Small intestine (tissue), 7 donors: ENCODE measurements around the gene COG6. TPM values are rescaled to one million over a fixed set of nuclear protein-coding genes. Genes with fewer than 3 reads are reported as not detected.

ENCODE experiments used
- DNase-seq, 2 donors: peaks; one replicate each; pipeline versions ENCODE4 v3.0.0 to v3.0.0-alpha.2; 2013
- FAIRE-seq: peaks from 2 replicates; lab custom pipeline; 2012; peaks lifted over from hg19 to GRCh38; lab: Jason Lieb, UNC
- H3K27ac ChIP-seq, 3 donors: one replicate each; pipeline ENCODE4 v1.5.1; 2013; ENCODE audit warnings: low read length in 2 of 3, mild to moderate bottlenecking in 2 of 3, control low read depth in 1 of 3, inconsistent platforms in 1 of 3, low read depth in 1 of 3, moderate library complexity in 1 of 3
- H3K27me3 ChIP-seq, 3 donors: one replicate each; pipeline ENCODE4 v1.6.1; 2013; ENCODE audit warnings: low read length in 3 of 3, inconsistent platforms in 1 of 3; ENCODE audit not compliant: control insufficient read depth in 3 of 3, insufficient read depth in 3 of 3
- H3K36me3 ChIP-seq, 3 donors: one replicate each; pipeline ENCODE4 v1.6.1; 2013; ENCODE audit warnings: low read length in 3 of 3, inconsistent platforms in 1 of 3, low read depth in 1 of 3, mild to moderate bottlenecking in 1 of 3, moderate library complexity in 1 of 3; ENCODE audit not compliant: control insufficient read depth in 3 of 3, insufficient read depth in 2 of 3
- H3K4me1 ChIP-seq, 3 donors: one replicate each; pipeline ENCODE4 v1.6.1; 2013; ENCODE audit warnings: low read length in 2 of 3, inconsistent platforms in 1 of 3, low read depth in 1 of 3, mild to moderate bottlenecking in 1 of 3, moderate library complexity in 1 of 3; ENCODE audit not compliant: control insufficient read depth in 3 of 3, insufficient read depth in 2 of 3
- H3K4me3 ChIP-seq, 3 donors: one replicate each; pipeline ENCODE4 v1.5.1; 2013; ENCODE audit warnings: low read length in 3 of 3, control low read depth in 1 of 3, inconsistent platforms in 1 of 3, low read depth in 1 of 3, mild to moderate bottlenecking in 1 of 3, moderate library complexity in 1 of 3
- H3K9me3 ChIP-seq, 2 donors: one replicate each; pipeline ENCODE4 v1.6.1; 2013; ENCODE audit warnings: low read depth in 1 of 2, low read length in 1 of 2; ENCODE audit not compliant: control insufficient read depth in 2 of 2, insufficient read depth in 1 of 2
- whole genome bisulfite sequencing, 3 donors: extraction: QIAGEN DNeasy Blood & Tissue Kit; methylation state at CpG; one replicate each; pipeline ENCODE4 v1.1.7; 2013; 5-methylcytosine and 5-hydroxymethylcytosine counted together
- polyA plus RNA-seq, 4 donors: library from polyadenylated mRNA; stranded (reverse) in 3 of 4; unstranded in 1 of 4; fragments of 200-250 nt in 3 of 4; fragments of 120-200 nt in 1 of 4; gene quantifications; one replicate each; pipeline versions ENCODE4 v1.2.1 to v1.2.3, GENCODE V29; 2013
- donor health status: healthy with polysubstance abuse.
- donor health status: control.
- donor health status: control.
- donor health status: Bipolar disorder and iron deficiency.
- donor health status: healthy.

COG6 gene
- polyA plus RNA-seq, 4 donors, result 9.5 to 28.4 (median 10.1) TPM

DNA sequence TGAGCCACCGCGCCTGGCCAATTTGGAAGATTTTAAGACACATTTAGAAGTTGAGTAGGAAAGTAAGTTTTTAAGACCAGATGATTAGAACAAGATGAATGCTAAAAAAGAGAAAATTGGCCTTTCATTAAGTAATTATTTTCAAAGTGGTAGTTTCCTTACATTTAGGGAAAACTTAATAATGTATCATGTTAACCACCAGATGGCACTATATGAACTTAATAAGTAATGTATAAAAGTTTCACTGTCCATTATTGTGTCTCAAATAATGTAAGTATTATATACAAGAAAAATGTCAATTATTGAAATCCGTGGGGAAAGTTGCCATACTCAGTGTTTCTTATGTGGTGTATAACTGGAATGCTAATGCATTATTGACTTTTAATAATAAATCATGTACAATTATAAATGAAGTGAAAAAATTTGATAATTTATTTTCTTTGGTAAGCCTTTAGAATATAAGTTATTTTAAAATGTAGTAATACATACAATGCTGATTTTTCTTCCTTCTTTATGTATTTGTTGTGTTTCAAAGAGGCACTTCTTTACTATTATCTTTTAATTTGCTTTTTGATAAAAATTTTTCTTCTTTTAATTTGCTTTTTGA, 29.2 kb downstream of the COG6 start:
- no peaks in the 10 kb centered on the region for H3K27me3 ChIP-seq
- 69 to 72% (median 71%) methylated on average over 3 of the region's 3 CpGs for WGBS, 3 donors
- peak; percentile 18 to 23 for DNase-seq
- H3K9me3 ChIP-seq, result no peaks in the 10 kb centered on the region
- no peak overlapping the region for H3K4me3 ChIP-seq
- peaks cover 2 to 8% (median 3%) of the 10 kb centered on the region in 3 donors for H3K36me3 ChIP-seq
- FAIRE-seq, result peak; percentile 47
- no peak overlapping the region for H3K27ac ChIP-seq
- H3K4me1 ChIP-seq, result no peaks in the 10 kb centered on the region

DNA sequence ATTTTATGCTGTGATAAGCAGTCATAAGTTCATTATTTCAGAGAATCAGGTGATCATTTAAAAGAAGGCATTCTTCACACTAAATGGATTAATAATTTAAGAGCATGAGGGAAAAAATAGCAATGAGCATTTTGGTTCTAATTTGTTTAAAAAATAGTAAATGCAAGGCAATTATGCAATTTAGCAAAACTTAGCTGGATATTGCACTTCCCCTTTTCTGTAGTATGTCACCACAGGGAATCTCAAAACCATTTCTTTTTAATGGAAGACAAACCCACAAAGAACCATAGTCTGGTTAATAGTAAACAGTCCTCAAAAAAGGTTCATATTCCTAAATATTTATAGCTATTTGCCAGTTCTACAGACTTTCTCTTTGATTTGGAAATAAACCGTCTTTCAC, 30.2 kb downstream of the COG6 start:
- H3K27me3 ChIP-seq, result no peaks in the 10 kb centered on the region
- DNase-seq, result no peak
- no peak overlapping the region for H3K4me3 ChIP-seq
- no peak overlapping the region for H3K27ac ChIP-seq
- 93 to 96% (median 96%) methylated on average over 1 of the region's 1 CpG for WGBS, 3 donors
- no peaks in the 10 kb centered on the region for H3K4me1 ChIP-seq
- no peaks in the 10 kb centered on the region for H3K9me3 ChIP-seq
- peaks cover 2 to 6% (median 3%) of the 10 kb centered on the region in 3 donors for H3K36me3 ChIP-seq
- FAIRE-seq, result no peak

DNA sequence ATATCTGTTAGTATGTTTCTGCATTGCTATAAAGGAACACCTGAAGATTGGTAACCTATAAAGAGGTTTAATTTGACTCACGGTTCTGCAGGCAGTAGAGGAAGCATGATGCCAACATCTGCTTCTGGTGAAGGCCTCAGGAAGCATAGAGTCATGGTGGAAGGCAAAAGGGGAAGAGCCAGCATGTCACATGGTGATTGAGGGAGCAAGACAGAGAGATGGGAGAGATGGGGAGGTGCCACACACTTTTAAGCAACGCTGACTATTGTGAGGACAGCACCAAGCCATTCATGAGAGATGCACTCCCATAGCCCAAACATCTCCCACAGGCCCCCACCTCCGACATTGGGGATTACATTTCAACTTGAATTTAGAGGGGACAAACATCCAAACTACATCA, 32.8 kb downstream of the COG6 start:
- peak overlapping the region in 1 of 3 donors; percentile 12 for H3K27ac ChIP-seq
- H3K36me3 ChIP-seq, result peaks cover 0 to 6% (median 0%) of the 10 kb centered on the region in 3 donors
- no peaks in the 10 kb centered on the region for H3K4me1 ChIP-seq
- H3K9me3 ChIP-seq, result no peaks in the 10 kb centered on the region
- no peak overlapping the region for H3K4me3 ChIP-seq
- 72 to 83% (median 73%) methylated on average over 3 of the region's 3 CpGs for WGBS, 3 donors
- DNase-seq, result no peak
- no peak for FAIRE-seq
- no peaks in the 10 kb centered on the region for H3K27me3 ChIP-seq

- peak in 1 of 2 donors; percentile 9 for DNase-seq
- no peak for FAIRE-seq
These were observed 33.4 kb downstream of the COG6 start for GRCh38 chr13:39688699-39689405.

DNA sequence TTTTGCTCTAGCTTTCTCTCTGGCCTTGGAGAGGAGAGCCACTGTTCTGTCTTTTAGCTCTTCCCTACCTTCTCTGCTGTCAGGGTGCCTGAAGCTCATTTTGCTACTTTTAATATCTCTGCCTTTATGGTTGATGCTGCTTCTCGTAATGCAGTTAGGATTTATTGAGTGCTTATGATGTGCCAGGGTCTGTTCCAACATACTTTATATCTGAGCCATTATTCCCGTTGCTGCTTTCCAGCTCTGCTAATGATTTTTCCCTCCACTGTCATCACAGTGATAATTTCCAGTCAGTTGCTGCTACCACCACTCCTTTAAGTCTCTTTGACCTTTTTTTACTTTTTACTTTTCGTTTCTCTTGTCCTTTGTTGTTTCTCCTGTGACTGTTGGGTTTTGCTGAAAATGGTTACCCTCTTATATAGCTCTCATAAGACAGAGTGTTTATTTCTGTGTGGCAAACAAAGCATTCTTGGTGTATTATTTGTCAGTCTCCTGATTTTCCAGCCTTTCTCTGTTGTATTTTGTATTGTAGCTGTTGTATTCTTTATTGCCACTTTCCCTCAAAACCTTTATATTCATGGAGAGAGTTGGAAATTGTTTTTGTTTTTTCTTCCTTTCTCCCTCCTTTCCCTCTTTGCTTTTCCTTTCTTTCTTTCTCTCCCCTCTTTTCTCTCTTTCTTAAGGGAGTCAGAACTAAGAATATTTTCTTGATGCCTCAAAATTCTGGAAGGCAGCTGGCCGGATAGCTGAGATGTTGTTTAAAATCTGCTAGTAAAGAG, 37.4 kb downstream of the COG6 start:
- no peak overlapping the region for H3K27ac ChIP-seq
- no peak for FAIRE-seq
- no peak for DNase-seq
- H3K36me3 ChIP-seq, result no peaks in the 10 kb centered on the region
- no peaks in the 10 kb centered on the region for H3K9me3 ChIP-seq
- 69 to 89% (median 82%) methylated on average over 4 of the region's 4 CpGs for WGBS, 3 donors
- no peak overlapping the region for H3K4me3 ChIP-seq
- no peaks in the 10 kb centered on the region for H3K27me3 ChIP-seq
- H3K4me1 ChIP-seq, result no peaks in the 10 kb centered on the region

More at GRCh38 chr13:39688699-39689405, 33.4 kb downstream of the COG6 start:
- WGBS, 3 donors, result 43 to 54% (median 53%) methylated on average over 1 of the region's 1 CpG
- Histone ChIP-seq H3K27ac (no peak overlapping the region), H3K4me1 (no peaks in the 10 kb centered on the region), H3K27me3 (no peaks in the 10 kb centered on the region), H3K4me3 (no peak overlapping the region), H3K9me3 (no peaks in the 10 kb centered on the region), H3K36me3 (peaks cover 0 to 6% (median 0%) of the 10 kb centered on the region in 3 donors)

GRCh38 chr13:39699274-39699673, 43.8 kb downstream of the COG6 start:
- DNase-seq (no peak), FAIRE-seq (peak; percentile 93)
- H3K36me3 ChIP-seq, result peaks cover 0 to 4% (median 0%) of the 10 kb centered on the region in 3 donors
- no peaks in the 10 kb centered on the region for H3K9me3 ChIP-seq
- H3K27me3 ChIP-seq, result no peaks in the 10 kb centered on the region
- H3K27ac ChIP-seq, result no peak overlapping the region
- no peak overlapping the region for H3K4me3 ChIP-seq
- no peaks in the 10 kb centered on the region for H3K4me1 ChIP-seq

- no peak for FAIRE-seq
- H3K36me3 ChIP-seq, result peaks cover 0 to 6% (median 0%) of the 10 kb centered on the region in 3 donors
- WGBS, 3 donors, result 91 to 97% (median 95%) methylated on average over 3 of the region's 3 CpGs
- peaks cover 0 to 3% of the 10 kb centered on the region in 2 donors for H3K9me3 ChIP-seq
- no peaks in the 10 kb centered on the region for H3K27me3 ChIP-seq
- no peak for DNase-seq
- H3K4me1 ChIP-seq, result no peaks in the 10 kb centered on the region
- no peak overlapping the region for H3K27ac ChIP-seq
- no peak overlapping the region for H3K4me3 ChIP-seq
These were observed 57.2 kb downstream of the COG6 start for GRCh38 chr13:39712626-39713025.

DNA sequence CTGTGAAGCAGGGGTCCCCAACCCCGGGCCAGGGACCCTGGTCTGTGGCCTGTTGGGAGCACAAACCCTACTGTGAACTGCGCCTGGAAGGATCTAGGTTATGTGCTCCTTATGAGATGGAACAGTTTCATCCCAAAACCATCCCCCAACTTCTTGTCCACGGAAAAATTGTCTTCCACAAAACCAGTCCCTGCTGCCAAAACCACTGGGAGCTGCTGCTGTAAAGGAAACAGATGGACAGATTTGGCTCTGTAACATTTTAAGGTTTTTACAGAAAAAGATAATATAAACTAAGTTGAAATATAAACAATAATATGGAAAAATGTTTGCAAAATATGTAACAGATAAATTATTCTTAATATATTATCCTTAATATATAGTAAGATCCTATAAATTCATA, 73.7 kb downstream of the COG6 start:
- Histone ChIP-seq H3K27ac (no peak overlapping the region), H3K27me3 (no peaks in the 10 kb centered on the region), H3K4me1 (no peaks in the 10 kb centered on the region), H3K9me3 (no peaks in the 10 kb centered on the region), H3K4me3 (no peak overlapping the region), H3K36me3 (peaks cover 0 to 14% (median 0%) of the 10 kb centered on the region in 3 donors)
- DNase-seq, result no peak
- WGBS, 3 donors, result 68 to 94% (median 88%) methylated on average over 3 of the region's 3 CpGs
- FAIRE-seq, result no peak
